Fibroblast of the aortic adventitia (primary cell): ENCODE measurements around the gene SOCS3. TPM values are rescaled to one million over a fixed set of nuclear protein-coding genes. Genes with fewer than 3 reads are reported as not detected.
"Not testable (repeated sequence)": the region's sequence is repeated elsewhere in the genome, so short reads cannot be mapped to it uniquely, and the experiment has no call there.

ENCODE experiments used
- DNase-seq: peaks from one replicate; pipeline ENCODE4 v3.0.0-alpha.2; 2010; ENCODE audit warnings: low read depth
- H3K4me3 ChIP-seq: 2 replicates; pipeline ENCODE4 v1.5.1; 2011; ENCODE audit warnings: low read depth, mild to moderate bottlenecking, control low read depth, low read length, moderate library complexity
- total RNA-seq: library from RNA; depleted of rRNA; stranded (reverse); fragments of >200 nt; gene quantifications from 2 replicates; pipeline ENCODE4 v1.2.3, GENCODE V29; 2012; ENCODE audit warnings: low replicate concordance
- TF ChIP-seq, protein P1 (sequence below): IDR thresholded peaks from 2 replicates; pipeline ENCODE4 v1.5.1; 2011; ENCODE audit warnings: mild to moderate bottlenecking, low read length, control low read depth, inconsistent platforms; ENCODE audit not compliant: insufficient read depth

The SOCS3 gene
- total RNA-seq, 1 donor = 50.6 TPM

DNA sequence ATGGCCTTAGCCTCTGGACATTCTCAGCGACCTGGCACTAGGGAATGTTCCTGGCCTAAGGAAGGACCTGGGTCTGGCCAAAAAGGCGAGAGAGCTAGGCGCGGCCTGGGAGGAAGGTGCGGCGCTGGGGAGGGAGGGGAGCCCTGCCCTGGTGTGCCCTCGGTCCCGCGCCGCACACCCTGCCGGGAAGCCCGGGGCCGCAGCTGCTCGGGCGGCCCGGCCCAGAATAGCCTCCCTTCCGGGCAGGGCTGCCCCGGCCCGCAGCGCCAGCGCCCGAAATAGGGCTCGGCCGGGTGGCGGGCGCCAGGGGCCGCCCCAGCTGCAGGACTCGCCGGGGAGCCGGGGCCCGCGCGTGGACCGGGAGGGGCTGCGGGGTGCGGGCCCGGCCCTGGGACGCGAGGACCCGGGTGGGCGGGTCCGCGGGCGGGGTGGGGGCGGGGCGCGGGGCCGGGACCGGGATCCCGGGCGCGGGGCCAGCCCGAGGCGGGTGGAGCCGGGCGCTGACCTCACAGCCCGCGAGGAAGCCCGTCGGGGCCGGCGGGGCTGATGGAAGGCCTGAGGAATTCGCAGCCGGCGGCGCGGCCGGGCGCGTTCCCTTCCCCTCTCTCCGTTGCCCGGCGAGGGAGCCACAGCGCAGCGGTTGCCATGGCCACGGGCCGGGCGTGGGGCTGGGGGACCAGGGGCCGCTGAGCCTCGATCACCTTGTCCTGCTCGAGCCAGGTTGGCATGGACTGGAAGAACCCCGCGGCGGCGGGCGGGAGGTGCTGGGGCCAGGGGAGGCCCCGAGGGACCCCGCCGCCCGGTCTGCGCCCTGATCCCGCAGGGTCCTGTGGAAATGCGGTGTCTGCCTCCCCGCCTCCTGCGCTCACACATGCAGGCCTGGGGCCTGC is 18.1 kb downstream of the SOCS3 start:
- DNase-seq = peak; percentile 81
- TF ChIP-seq, protein P1, sequence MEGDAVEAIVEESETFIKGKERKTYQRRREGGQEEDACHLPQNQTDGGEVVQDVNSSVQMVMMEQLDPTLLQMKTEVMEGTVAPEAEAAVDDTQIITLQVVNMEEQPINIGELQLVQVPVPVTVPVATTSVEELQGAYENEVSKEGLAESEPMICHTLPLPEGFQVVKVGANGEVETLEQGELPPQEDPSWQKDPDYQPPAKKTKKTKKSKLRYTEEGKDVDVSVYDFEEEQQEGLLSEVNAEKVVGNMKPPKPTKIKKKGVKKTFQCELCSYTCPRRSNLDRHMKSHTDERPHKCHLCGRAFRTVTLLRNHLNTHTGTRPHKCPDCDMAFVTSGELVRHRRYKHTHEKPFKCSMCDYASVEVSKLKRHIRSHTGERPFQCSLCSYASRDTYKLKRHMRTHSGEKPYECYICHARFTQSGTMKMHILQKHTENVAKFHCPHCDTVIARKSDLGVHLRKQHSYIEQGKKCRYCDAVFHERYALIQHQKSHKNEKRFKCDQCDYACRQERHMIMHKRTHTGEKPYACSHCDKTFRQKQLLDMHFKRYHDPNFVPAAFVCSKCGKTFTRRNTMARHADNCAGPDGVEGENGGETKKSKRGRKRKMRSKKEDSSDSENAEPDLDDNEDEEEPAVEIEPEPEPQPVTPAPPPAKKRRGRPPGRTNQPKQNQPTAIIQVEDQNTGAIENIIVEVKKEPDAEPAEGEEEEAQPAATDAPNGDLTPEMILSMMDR = no peak
- H3K4me3 ChIP-seq = peak overlapping the region; percentile 49

DNA sequence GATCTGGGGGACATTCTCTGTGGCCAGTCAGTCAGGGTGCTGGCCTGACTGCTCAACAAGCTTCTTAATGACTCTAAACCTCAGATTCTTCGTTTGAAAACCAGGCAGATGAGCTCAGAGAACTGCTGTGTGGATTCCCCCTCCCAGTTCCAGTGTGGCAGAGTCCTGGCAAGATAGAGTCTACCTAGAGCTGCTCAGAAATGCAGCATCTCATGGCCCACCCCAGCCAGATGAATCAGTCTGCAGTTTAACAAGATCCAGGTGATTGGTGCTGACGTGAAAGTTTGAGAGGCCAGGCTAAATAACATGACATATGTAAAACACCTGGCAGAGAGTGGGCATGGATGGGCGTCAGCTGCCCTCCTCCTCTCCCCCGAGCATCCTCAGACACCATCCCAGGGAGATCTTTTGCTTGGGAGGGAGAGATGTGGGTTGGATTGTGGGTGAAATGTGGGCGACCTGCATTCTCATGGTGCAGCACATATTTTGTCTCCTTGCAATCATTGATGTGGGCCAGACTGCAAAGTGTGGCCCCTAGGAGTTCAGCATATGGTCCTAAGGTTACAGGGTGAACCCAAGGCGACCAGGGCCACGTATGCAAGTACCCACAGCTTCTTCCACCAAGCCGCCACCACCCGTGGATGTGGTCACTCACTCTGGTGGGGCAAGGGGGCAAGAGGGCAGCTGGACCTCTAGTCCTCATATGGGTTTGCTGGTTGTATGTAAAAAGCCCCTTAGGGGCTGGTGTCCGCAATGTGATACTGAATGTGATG is 19.5 kb downstream of the SOCS3 start:
- no peak overlapping the region for H3K4me3 ChIP-seq
- TF ChIP-seq, protein P1 = no peak
- no peak for DNase-seq

DNA sequence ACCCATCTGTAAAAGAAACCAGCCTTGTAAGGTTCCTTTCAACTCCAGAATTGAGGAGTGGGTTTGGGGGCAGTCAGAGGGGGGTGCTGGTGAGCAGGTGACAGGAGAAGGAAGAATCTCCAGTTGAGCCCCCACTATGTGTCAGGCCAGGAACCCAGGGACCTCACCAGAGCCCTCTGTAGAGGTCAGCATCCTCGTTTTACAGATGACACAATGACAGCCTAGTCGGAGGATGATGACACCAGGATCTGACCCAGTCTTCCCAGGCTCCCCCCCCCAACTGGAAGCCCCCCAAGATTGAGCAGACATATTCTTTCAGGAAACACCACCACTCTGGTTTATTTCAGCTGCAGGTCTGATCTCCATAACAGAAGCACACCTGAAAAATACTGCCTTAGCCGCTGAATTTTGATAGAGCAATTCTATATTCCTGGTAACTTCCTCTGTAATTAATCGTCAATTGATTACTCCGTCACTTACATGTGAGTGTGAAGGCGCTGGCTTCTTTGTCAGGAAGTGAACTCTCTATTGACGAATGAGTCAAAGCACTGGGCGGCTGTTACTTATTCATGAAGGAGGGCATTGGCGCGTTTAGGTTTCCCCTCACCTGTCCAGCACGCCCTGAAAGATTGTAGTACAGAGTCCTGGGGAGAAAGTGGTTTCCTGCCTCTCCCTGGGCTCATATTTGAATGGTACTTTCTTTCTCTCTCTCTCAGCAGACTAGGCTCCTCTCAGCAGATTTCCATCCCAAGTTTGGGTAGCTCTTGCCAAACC is 21.2 kb downstream of the SOCS3 start:
- H3K4me3 ChIP-seq = no peak overlapping the region
- TF ChIP-seq, protein P1 = no peak
- DNase-seq = no peak

DNA sequence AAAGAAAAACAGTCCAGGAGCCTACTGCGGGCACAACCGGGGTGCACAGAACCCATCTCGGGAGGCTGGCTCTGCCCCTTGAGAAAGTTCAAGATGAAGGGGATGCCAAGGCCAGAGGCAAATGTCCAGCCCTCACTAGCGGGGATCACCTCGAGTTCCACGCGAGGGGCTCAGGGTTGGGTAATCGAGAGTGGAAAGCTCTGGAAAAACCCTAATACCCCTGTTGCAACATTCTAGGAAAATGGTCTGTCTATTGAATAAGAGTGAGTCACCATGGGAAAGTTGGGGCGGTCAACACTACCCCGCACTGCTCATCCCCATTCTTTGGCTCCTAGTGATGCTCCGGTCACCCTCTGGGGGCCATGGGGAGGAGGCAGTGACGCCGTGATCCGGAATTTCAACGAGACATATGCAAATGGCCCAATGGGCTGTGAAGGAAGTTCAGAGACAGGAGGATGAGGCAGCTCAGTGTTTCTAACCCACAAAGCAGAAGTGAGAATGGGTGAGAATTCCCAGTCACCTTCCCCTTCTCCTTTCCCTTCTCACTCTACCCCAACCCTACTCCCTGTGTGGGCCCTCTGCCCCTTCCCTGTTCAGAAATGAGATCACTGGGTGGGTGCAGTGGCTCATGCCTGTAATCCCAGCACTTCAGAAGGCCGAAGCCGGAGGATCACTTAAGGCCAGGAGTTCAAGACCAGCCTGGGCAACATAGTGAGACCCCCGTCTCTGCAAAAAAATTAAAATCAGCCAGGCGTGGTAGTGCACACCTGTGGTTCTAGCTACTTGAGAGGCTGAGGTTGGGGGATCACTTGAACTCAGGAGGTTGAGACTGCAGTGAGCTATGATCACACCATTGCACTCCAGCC is 22.4 kb downstream of the SOCS3 start:
- peak; percentile 60 for DNase-seq
- H3K4me3 ChIP-seq = no peak overlapping the region
- TF ChIP-seq, protein P1 = no peak

DNA sequence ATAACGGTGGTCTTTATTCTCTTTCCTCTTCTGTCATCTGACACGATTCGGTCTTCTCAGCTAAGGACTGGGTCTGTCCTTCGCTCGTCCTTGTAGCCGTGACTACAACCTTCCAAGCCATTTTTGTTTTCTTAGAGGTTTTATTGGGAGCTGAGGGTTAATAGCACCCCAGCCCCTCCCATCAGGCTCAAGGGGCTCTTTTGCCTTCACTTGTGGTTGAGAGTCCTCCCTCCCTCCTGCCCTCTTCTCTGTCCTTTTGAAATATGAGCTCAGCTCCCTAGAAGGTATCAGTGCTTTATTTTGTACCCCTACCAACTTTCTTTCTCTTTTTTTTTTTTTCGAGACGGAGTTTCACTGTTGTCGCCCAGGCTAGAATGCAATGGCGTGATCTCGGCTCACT is 24.7 kb downstream of the SOCS3 start:
- DNase-seq = no peak
- H3K4me3 ChIP-seq = no peak overlapping the region
- TF ChIP-seq, protein P1 = no peak

DNA sequence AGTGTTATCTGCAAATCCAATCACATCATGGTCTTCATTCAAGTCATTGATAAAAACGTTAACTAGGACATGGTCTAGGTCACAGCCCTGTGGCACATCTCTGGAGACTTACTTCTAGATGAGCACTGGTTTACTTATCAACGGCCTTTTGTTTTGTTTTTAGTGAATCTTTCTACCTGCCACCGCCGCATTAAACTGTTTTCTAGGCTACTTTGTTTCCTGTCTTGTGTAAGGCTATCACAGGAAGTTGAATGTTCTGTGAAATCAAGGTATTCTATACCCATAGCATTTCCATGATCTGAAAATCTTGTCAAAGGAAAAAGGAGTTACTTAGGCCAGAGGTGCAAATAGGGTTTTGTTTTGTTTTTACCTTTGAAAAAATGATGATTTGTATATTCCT is 26.9 kb downstream of the SOCS3 start:
- TF ChIP-seq, protein P1 = no peak
- no peak for DNase-seq
- no peak overlapping the region for H3K4me3 ChIP-seq

DNA sequence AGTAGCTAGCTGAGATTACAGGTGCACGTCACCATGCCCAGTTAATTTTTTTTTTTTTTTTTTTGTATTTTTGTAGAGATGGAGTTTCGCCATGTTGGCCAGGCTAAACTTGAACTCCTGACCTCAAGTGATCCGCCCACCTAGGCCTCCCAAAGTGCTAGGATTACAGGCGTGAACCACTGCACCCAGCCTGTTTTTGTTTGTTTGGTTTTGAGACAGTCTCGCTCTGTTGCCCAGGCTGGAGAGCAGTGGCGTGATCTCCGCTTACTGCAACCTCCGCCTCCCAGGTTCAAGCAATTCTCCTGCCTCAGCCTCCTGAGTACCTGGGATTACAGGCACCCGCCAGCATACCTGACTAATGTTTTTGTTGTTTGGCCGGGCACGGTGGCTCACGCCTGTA is 28.5 kb downstream of the SOCS3 start:
- not testable (repeated sequence) for DNase-seq, H3K4me3 ChIP-seq
